Measurements from ENCODE around the gene DPYSL4.
"Not testable (repeated sequence)": the region's sequence is repeated elsewhere in the genome, so short reads cannot be mapped to it uniquely, and the experiment has no call there.

DPYSL4 gene

DNA sequence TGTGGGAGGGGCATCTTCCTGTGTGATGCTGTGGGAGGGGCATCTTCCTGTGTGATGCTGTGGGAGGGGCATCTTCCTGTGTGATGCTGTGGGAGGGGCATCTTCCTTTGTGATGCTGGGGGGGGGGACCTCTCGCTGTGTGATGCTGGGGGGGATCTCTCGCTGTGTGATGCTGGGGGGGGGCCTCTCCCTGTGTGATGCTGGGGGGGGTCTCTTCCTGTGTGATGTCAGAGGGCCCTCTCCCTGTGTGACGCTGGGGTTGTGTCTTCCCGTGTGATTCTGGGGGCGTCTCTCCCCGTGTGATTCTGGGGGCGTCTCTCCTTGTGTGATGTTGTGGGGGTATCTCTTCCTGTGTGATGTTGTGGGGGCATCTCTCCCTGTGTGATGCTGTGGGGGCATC is 27.9 kb upstream of the DPYSL4 start:
- CTCF ChIA-PET: no interaction called here
- no peak for DNase-seq (ENCODE audit: extremely low spot score)
- POLR2A ChIA-PET: no interaction called here
- TF ChIP-seq, protein P1, sequence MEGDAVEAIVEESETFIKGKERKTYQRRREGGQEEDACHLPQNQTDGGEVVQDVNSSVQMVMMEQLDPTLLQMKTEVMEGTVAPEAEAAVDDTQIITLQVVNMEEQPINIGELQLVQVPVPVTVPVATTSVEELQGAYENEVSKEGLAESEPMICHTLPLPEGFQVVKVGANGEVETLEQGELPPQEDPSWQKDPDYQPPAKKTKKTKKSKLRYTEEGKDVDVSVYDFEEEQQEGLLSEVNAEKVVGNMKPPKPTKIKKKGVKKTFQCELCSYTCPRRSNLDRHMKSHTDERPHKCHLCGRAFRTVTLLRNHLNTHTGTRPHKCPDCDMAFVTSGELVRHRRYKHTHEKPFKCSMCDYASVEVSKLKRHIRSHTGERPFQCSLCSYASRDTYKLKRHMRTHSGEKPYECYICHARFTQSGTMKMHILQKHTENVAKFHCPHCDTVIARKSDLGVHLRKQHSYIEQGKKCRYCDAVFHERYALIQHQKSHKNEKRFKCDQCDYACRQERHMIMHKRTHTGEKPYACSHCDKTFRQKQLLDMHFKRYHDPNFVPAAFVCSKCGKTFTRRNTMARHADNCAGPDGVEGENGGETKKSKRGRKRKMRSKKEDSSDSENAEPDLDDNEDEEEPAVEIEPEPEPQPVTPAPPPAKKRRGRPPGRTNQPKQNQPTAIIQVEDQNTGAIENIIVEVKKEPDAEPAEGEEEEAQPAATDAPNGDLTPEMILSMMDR (IDR thresholded peaks at IDR 0.05; ENCODE audit: control extremely low read depth, extremely low read depth, low read depth, missing control alignments): no peak

DNA sequence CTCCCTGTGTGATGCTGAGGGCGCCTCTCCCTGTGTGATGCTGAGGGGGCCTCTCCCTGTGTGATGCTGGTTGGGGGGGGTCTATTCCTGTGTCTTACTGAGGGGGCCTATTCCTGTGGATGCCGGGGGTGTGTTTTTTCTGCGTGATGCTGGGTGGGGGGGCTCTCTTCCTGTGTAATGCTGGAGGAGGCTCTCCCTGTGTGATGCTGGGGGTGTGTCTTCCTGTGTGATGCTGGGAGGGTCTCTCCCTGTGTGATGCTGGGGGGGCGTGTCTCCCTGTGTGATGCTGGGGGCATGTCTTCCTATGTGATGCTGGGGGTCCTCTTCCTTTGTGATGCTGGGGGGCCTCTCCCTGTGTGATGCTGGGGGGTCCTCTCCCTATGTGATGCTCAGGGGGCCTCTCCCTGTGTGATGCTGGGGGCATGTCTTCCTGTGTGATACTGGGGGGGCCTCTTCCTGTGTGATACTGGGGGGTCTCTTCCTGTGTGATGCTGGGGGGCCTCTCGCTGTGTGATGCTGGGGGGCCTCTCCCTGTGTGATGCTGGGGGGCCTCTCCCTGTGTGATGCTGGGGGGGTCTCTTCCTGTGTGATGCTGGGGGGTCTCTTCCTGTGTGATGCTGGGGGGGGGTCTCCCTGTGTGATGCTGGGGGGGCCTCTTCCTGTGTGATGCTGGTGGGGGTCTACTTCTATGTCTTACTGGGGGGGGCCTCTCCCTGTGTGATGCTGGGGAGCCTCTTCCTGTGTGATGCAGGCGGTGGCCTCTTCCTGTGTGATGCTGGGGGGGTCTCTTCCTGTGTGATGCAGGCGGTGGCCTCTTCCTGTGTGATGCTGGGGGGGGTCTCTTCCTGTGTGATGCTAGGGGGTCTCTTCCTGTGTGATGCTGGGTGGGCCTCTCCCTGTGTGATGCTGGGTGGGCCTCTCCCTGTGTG is 27.2 kb upstream of the DPYSL4 start:
- POLR2A ChIA-PET; CTCF ChIA-PET; DNase-seq (ENCODE audit: extremely low spot score): not testable (repeated sequence)

DNA sequence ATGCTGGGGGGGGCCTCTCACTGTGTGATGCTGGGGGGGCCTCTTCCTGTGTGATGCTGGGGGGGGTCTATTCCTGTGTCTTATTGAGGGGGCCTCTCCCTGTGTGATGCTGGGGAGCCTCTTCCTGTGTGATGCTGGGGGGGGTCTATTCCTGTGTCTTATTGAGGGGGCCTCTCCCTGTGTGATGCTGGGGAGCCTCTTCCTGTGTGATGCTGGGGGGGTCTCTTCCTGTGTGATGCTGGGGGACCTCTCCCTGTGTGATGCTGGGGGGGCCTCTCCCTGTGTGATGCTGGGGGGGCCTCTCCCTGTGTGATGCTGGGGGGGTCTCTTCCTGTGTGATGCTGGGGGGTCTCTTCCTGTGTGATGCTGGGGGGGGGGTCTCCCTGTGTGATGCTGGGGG is 26.5 kb upstream of the DPYSL4 start:
- POLR2A ChIA-PET; CTCF ChIA-PET; DNase-seq (ENCODE audit: extremely low spot score): not testable (repeated sequence)

DNA sequence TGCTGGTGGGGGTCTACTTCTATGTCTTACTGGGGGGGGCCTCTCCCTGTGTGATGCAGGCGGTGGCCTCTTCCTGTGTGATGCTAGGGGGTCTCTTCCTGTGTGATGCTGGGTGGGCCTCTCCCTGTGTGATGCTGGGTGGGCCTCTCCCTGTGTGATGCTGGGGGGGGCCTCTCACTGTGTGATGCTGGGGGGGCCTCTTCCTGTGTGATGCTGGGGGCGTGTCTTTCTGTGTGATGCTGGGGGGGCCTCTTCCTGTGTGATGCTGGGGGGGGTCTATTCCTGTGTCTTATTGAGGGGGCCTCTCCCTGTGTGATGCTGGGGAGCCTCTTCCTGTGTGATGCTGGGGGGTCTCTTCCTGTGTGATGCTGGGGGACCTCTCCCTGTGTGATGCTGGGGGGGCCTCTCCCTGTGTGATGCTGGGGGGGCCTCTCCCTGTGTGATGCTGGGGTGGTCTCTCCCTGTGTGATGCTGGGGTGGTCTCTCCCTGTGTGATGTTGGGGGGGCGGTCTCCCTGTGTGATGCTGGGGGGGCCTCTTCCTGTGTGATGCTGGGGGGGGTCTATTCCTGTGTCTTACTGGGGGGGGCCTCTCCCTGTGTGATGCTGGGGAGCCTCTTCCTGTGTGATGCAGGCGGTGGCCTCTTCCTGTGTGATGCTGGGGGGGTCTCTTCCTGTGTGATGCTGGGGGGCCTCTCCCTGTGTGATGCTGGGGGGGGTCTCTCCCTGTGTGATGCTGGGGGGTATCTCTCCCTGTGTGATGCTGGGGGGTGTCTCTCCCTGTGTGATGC is 25.7 kb upstream of the DPYSL4 start:
- DNase-seq (ENCODE audit: extremely low spot score); POLR2A ChIA-PET; CTCF ChIA-PET: not testable (repeated sequence)

DNA sequence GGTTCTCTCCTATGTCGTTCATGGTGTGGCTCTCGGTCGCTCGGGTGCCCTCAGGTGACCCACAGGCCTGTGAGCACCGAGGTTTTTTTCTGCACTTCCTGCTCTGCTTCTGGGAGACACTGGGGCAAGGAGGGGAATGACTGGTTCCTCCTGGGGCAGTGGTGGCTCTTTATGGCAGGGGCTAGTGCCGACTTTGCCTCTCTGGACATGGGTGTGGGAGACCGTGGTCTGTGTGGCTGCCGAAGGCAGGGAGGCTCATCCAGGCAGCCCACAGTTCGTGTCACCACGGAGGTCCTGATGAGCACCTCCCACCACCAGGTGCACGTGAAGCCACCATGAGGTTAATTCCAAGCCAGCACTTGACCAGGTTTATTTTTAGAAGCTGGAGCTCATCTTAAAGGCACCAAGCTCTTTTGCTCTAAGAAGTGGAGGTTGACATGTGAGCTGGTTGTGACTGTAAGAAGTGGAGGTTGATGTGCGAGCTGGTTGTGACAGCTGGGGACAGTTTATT is 24.7 kb upstream of the DPYSL4 start:
- POLR2A ChIA-PET: no interaction called here
- TF ChIP-seq, protein P1 (IDR thresholded peaks at IDR 0.05; ENCODE audit: control extremely low read depth, extremely low read depth, low read depth, missing control alignments): no peak
- CTCF ChIA-PET: interaction anchor here (1.0 to 3.4 kb wide), 2 partner anchors 14 to 19 kb away, joined by 3 to 11 read pairs; no protein-coding TSS in a partner anchor
- no peak for DNase-seq (ENCODE audit: extremely low spot score)

DNA sequence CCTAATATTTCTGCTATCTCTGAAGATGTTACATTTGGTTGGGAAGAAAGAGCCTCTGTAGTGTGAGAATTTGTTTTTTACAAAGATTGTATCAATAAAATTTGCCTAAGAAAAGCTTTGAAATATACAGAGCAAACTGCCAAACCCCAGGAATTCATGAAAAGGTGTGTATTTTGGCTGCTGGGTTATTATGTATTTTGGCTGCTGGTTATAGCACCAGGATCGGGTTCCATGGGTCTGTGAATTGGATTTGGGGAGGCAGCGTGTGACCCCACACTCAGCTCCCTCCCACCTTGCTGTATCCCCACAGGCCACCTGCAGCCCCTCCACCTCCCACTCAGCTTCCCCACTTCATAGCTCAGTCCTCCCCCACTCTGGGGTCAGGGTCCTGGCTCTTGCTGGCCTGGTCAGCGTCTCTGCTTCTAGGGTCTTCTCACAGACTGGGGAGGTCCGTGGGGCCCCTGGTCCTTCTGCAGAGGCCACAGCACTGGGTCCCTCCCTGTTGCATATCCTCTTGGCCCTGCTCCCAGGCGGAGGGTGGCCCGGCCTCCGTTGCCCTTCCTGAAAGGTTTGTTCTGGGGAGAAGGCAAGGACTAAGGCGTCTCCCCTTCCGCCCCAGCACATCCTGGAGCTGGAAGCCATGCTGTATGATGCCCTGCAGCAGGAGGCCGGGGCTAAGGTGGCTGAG is 24.0 kb upstream of the DPYSL4 start:
- TF ChIP-seq, protein P1 (IDR thresholded peaks at IDR 0.05; ENCODE audit: control extremely low read depth, extremely low read depth, low read depth, missing control alignments): no peak
- ChIA-PET CTCF (interaction anchor here (1.0 to 3.4 kb wide), 2 partner anchors 15 to 20 kb away, joined by 3 to 11 read pairs; no protein-coding TSS in a partner anchor), POLR2A (no interaction called here)
- no peak for DNase-seq (ENCODE audit: extremely low spot score)

DNA sequence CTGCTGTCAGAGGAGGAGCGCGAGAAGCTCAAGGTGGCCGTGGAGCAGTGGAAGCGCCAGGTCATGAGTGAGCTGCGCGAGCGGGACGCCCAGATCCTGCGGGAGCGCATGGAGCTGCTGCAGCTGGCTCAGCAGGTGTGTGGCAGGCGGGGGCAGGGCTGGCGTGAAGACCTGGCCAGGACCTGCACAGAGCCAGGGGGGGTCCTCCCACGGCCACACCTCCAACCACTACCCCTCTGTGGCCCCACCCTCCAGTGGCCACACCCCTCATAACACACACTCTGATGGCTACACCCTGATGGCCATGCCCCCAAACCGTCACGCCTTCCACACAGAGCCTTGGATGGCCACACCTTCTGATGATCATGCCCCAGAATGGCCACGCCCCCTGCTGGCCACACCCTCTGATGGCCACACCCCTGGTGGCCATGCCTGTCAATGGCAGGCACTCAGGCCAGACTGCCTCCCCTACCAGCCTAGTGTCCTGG is 23.4 kb upstream of the DPYSL4 start:
- CTCF ChIA-PET: interaction anchor here (3.4 kb wide), 1 partner anchor 21 kb away, joined by 11 read pairs; no protein-coding TSS in a partner anchor
- TF ChIP-seq, protein P1 (IDR thresholded peaks at IDR 0.05; ENCODE audit: control extremely low read depth, extremely low read depth, low read depth, missing control alignments): no peak
- POLR2A ChIA-PET: no interaction called here
- peak; percentile 46 for DNase-seq (ENCODE audit: extremely low spot score)
